CD4-positive, alpha-beta memory T cell (primary cell): ENCODE data around the gene ZMIZ1. TPM values are rescaled to one million over a fixed set of nuclear protein-coding genes. Genes with fewer than 3 reads are reported as not detected.
A peak's percentile ranks its signal among the peaks of the same experiment; 100 is the strongest.

Source experiments
- CTCF ChIA-PET: fragments of 350-600 bp; sonication (Branson Sonifier 250); formaldehyde crosslinking; loops from one replicate; lab custom pipeline; 2021; ENCODE audit warnings: inconsistent platforms; ENCODE audit not compliant: partially characterized antibody; lab: Charles Lee
- POLR2A ChIA-PET: fragments of 350-600 bp; sonication (Branson Sonifier 250); formaldehyde crosslinking; loops from one replicate; lab custom pipeline; 2021; ENCODE audit not compliant: partially characterized antibody; lab: Charles Lee
- DNase-seq, 5 donors: peaks; one replicate each; pipeline versions ENCODE4 v3.0.0 to v3.0.0-alpha.2; 2020 to 2022; ENCODE audit warnings: mixed read lengths in 1 of 5
- H3K27ac ChIP-seq: one replicate; pipeline ENCODE4 v1.7.0; 2013; ENCODE audit warnings: low read depth, low read length
- H3K27me3 ChIP-seq: 2 replicates; pipeline ENCODE4 v1.7.0; 2013; ENCODE audit warnings: mild to moderate bottlenecking, low read length, moderate library complexity; ENCODE audit not compliant: insufficient read depth
- H3K36me3 ChIP-seq: 2 replicates; pipeline ENCODE4 v1.7.0; 2013; ENCODE audit warnings: mild to moderate bottlenecking, low read length, moderate library complexity; ENCODE audit not compliant: insufficient read depth
- H3K4me1 ChIP-seq: 2 replicates; pipeline ENCODE4 v1.7.0; 2013; ENCODE audit warnings: mild to moderate bottlenecking, low read length, moderate library complexity; ENCODE audit not compliant: insufficient read depth
- H3K4me3 ChIP-seq, 2 donors: one replicate each; pipeline ENCODE4 v1.7.0; 2013; ENCODE audit warnings: low read length in 2 of 2, mild to moderate bottlenecking in 1 of 2
- H3K9me3 ChIP-seq, 2 donors: one replicate each; pipeline ENCODE4 v1.7.0; 2013; ENCODE audit warnings: low read length in 2 of 2, control low read depth in 1 of 2; ENCODE audit not compliant: control insufficient read depth in 1 of 2
- H3K27ac Mint-ChIP-seq, 7 donors: one replicate each; pipeline ENCODE4 v1.8.0; 2020 to 2021; ENCODE audit warnings: mixed read lengths in 7 of 7, mild to moderate bottlenecking in 6 of 7, inconsistent platforms in 3 of 7, moderate library complexity in 3 of 7
- H3K27me3 Mint-ChIP-seq, 2 donors: one replicate each; pipeline ENCODE4 v1.8.0; 2020 to 2021; ENCODE audit warnings: mixed read lengths in 2 of 2
- H3K36me3 Mint-ChIP-seq, 2 donors: one replicate each; pipeline ENCODE4 v1.8.0; 2020 to 2021; ENCODE audit warnings: mixed read lengths in 2 of 2, inconsistent platforms in 1 of 2, mild to moderate bottlenecking in 1 of 2
- H3K4me1 Mint-ChIP-seq, 4 donors: one replicate each; pipeline ENCODE4 v1.8.0; 2020 to 2021; ENCODE audit warnings: mixed read lengths in 4 of 4, mild to moderate bottlenecking in 1 of 4
- H3K4me3 Mint-ChIP-seq, 8 donors: one replicate each; pipeline ENCODE4 v1.8.0; 2020 to 2021; ENCODE audit warnings: mixed read lengths in 8 of 8, mild to moderate bottlenecking in 7 of 8, moderate library complexity in 6 of 8, inconsistent platforms in 3 of 8
- H3K9me3 Mint-ChIP-seq, 8 donors: one replicate each; pipeline ENCODE4 v1.8.0; 2020 to 2021; ENCODE audit warnings: mixed read lengths in 8 of 8, mild to moderate bottlenecking in 5 of 8, inconsistent platforms in 3 of 8, moderate library complexity in 1 of 8
- intact Hi-C: fragments of 100-400 bp; cut with micrococcal nuclease; formaldehyde crosslinking; loops from one replicate; pipeline ENCODE4 v1.15.1; 2023
- polyA plus RNA-seq, 2 donors: library from polyadenylated mRNA; unstranded; fragments of 300-500 nt; fragmentation: Illumina TruSeq; gene quantifications; one replicate each; pipeline ENCODE4 v1.2.3, GENCODE V29; 2021
- total RNA-seq, 2 experiments: library from RNA; stranded (reverse); gene quantifications; one replicate each; pipeline ENCODE4 v1.2.3, GENCODE V29; 2021

ZMIZ1 gene
- total and polyA plus RNA-seq, 4 experiments from 2014 or later = 0.58 to 25.4 (median 14.0) TPM

DNA sequence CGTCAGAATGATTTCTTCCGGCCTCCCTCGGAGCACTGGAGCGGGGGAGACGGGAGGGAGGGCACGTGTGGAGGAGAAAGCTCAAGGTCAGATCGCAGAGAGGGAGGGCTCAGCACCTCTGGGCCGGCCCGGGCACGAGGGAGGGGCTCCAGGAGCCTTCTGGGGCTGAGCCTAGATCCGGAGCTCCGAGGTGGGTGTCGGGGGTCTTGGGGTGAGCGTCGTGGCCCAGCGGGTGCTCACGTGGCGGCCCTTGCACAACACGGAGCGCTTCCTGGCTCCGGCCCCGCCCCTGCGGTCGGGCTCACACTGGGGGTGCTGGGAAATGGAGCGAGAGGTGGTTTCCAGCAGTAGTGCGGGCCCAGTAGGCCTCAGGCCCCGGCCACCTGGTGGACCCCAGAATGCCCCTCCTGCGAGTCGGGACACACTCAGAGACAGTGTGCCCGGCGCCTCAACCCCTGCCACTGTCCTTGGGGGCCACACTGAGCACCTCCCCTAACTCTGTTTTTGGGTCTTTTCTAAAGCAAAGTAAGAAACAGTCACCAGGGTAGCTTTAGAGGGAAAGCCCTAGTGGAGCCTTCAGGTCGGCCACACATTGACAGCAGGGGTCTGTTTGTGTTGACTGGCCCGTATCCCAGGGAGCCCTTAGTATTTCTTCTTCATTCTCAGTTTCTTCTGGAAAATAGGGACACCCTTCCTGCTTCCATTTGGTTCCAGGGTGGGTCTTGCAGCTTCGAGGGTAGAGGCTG is 279.3 kb downstream of the ZMIZ1 start:
- Mint-ChIP-seq H3K36me3 (peaks cover 26 to 38% of the 10 kb centered on the region in 2 donors), H3K4me3 (peak overlapping the region; percentile 77 to 84 (median 82)), H3K27me3 (no peaks in the 10 kb centered on the region), H3K4me1 (peaks cover 13 to 32% (median 23%) of the 10 kb centered on the region in 4 donors), H3K27ac (peak overlapping the region; percentile 83 to 95 (median 92)), H3K9me3 (no peaks in the 10 kb centered on the region)
- H3K4me1 ChIP-seq = peaks cover 39% of the 10 kb centered on the region
- intact Hi-C loops = loop anchor here (1.0 kb wide), 7 partner anchors 25 to 1045 kb away; partner anchors contain the start of gene ZCCHC24
- DNase-seq = peak; percentile 64 to 78 (median 70)
- H3K4me3 ChIP-seq = peak overlapping the region; percentile 47 to 79
- H3K9me3 ChIP-seq = no peaks in the 10 kb centered on the region
- peak overlapping the region; percentile 72 for H3K27ac ChIP-seq
- H3K27me3 ChIP-seq = no peaks in the 10 kb centered on the region
- POLR2A ChIA-PET = interaction anchor here (1.1 to 7.0 kb wide), 11 partner anchors 10 to 106 kb away, joined by 3 to 80 read pairs (median 7); partner anchors contain the start of gene ZCCHC24
- CTCF ChIA-PET = interaction anchor here (1.3 to 5.6 kb wide), 15 partner anchors 10 to 122 kb away, joined by 3 to 57 read pairs (median 7); partner anchors contain the start of gene ZCCHC24
- H3K36me3 ChIP-seq = peaks cover 43% of the 10 kb centered on the region

DNA sequence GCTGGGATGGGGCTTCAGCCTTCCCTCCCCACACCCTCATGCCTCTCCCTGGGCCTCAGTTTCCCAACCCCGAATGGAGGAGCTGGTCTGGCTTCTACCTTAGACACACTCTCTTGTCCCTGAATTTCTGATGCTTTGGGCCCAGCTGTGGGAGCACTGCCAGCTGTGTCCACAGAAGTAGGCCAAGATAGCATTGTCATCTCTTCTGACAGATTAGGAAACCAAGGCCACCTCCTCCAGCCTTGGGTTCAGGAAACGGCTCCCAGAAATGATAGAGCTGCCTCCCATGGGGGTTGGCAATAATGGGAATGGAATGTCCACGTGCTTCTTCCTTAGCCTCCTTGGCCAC is 279.8 kb downstream of the ZMIZ1 start:
- Mint-ChIP-seq H3K4me1 (peaks cover 13 to 34% (median 25%) of the 10 kb centered on the region in 4 donors), H3K36me3 (peaks cover 32 to 44% of the 10 kb centered on the region in 2 donors), H3K4me3 (peak overlapping the region; percentile 77 to 84 (median 82)), H3K9me3 (no peaks in the 10 kb centered on the region), H3K27me3 (no peaks in the 10 kb centered on the region), H3K27ac (peak overlapping the region; percentile 83 to 95 (median 92))
- H3K9me3 ChIP-seq = no peaks in the 10 kb centered on the region
- CTCF ChIA-PET = interaction anchor here (1.3 to 5.6 kb wide), 13 partner anchors 10 to 121 kb away, joined by 3 to 57 read pairs (median 7); partner anchors contain the start of gene ZCCHC24
- intact Hi-C loops = loop anchor here (1.0 kb wide), 1 partner anchor 97 kb away; the partner anchor contains the start of gene ZCCHC24
- peak overlapping the region; percentile 72 for H3K27ac ChIP-seq
- H3K4me1 ChIP-seq = peaks cover 34% of the 10 kb centered on the region
- H3K27me3 ChIP-seq = no peaks in the 10 kb centered on the region
- peaks cover 48% of the 10 kb centered on the region for H3K36me3 ChIP-seq
- POLR2A ChIA-PET = interaction anchor here (1.1 to 7.0 kb wide), 9 partner anchors 10 to 107 kb away, joined by 3 to 80 read pairs (median 7); no protein-coding TSS in a partner anchor
- DNase-seq = no peak
- H3K4me3 ChIP-seq = peak overlapping the region; percentile 47 to 79

DNA sequence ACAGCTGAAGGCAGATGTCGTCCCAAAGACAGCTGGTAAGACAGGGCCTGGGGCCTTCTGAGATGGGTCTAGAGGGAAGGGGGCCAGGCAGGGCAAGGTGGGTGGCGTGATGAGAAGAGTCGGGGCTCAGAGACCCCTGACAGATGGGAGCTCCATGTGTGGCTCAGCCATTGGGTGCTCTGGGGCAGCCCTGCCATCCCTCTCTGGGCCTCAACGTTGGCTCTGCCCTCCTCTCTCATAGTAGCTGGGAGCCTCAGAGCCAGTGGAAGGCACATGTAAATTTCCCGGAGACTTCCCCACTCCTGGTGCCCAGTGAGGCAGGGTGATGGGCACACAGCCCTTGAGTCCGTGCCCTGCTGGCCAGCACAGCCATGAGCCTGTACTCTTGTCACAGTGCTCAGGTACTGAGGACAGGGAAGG is 280.3 kb downstream of the ZMIZ1 start:
- ChIA-PET CTCF (interaction anchor here (1.3 to 5.6 kb wide), 12 partner anchors 9 to 121 kb away, joined by 3 to 57 read pairs (median 6); partner anchors contain the start of gene ZCCHC24), POLR2A (interaction anchor here (1.3 to 7.0 kb wide), 6 partner anchors 11 to 107 kb away, joined by 3 to 80 read pairs (median 10); no protein-coding TSS in a partner anchor)
- H3K4me1 ChIP-seq = peaks cover 32% of the 10 kb centered on the region
- Mint-ChIP-seq H3K36me3 (peaks cover 36 to 48% of the 10 kb centered on the region in 2 donors), H3K9me3 (no peaks in the 10 kb centered on the region), H3K27ac (peak overlapping the region; percentile 83 to 95 (median 92)), H3K27me3 (no peaks in the 10 kb centered on the region), H3K4me1 (peaks cover 14 to 34% (median 22%) of the 10 kb centered on the region in 4 donors), H3K4me3 (peak overlapping the region in 7 of 8 donors; percentile 48 to 84 (median 81))
- peaks cover 53% of the 10 kb centered on the region for H3K36me3 ChIP-seq
- H3K27ac ChIP-seq = peak overlapping the region; percentile 72
- intact Hi-C loops = no loop called here
- peak overlapping the region in 1 of 2 donors; percentile 79 for H3K4me3 ChIP-seq
- no peaks in the 10 kb centered on the region for H3K9me3 ChIP-seq
- DNase-seq = no peak
- H3K27me3 ChIP-seq = no peaks in the 10 kb centered on the region

DNA sequence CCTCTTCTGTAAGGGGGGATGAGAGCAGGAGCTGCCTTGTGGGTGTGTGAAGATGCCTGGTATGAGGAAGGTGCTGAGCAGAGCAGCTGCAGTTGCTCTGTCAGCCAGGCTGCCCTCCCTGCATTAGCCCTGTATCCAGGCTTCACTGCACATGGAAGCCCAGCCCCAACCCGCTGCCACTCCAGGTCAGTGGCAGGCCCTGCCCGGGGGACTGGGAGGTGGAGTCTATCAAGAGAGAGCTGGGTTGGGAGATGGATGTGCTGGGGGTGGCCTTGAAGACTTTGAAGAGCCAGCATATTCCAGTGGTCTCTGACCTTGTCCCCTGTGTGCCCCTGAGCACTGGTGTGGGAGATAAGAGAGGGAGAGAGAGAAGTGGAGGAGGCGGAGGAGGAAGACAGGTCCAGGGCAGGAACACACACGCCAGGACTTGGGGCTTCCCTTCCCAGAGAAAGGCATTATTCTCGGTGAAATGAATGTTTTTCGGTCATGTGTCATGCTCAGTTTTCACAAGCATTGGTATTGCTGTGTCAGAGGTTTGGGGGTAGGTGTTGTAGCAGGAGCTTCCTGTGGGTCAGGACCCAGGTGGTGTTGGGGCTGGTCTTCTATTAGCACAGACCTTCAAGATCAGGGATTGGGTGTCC is 281.1 kb downstream of the ZMIZ1 start:
- POLR2A ChIA-PET = interaction anchor here (1.3 to 4.2 kb wide), 2 partner anchors 27 to 32 kb away, joined by 3 to 54 read pairs; no protein-coding TSS in a partner anchor
- Histone ChIP-seq H3K27ac (peak overlapping the region; percentile 72), H3K4me3 (no peak overlapping the region), H3K4me1 (peaks cover 32% of the 10 kb centered on the region), H3K36me3 (peaks cover 55% of the 10 kb centered on the region), H3K27me3 (no peaks in the 10 kb centered on the region), H3K9me3 (no peaks in the 10 kb centered on the region)
- Mint-ChIP-seq H3K36me3 (peaks cover 45 to 56% of the 10 kb centered on the region in 2 donors), H3K4me3 (peak overlapping the region in 3 of 8 donors; percentile 30 to 57 (median 41)), H3K27ac (peak overlapping the region in 5 of 7 donors; percentile 29 to 87 (median 70)), H3K27me3 (no peaks in the 10 kb centered on the region), H3K4me1 (peaks cover 14 to 39% (median 22%) of the 10 kb centered on the region in 4 donors), H3K9me3 (no peaks in the 10 kb centered on the region)
- CTCF ChIA-PET = interaction anchor here (2.0 to 2.6 kb wide), 2 partner anchors 8 to 23 kb away, joined by 7 to 14 read pairs; no protein-coding TSS in a partner anchor
- no peak for DNase-seq
- intact Hi-C loops = no loop called here

DNA sequence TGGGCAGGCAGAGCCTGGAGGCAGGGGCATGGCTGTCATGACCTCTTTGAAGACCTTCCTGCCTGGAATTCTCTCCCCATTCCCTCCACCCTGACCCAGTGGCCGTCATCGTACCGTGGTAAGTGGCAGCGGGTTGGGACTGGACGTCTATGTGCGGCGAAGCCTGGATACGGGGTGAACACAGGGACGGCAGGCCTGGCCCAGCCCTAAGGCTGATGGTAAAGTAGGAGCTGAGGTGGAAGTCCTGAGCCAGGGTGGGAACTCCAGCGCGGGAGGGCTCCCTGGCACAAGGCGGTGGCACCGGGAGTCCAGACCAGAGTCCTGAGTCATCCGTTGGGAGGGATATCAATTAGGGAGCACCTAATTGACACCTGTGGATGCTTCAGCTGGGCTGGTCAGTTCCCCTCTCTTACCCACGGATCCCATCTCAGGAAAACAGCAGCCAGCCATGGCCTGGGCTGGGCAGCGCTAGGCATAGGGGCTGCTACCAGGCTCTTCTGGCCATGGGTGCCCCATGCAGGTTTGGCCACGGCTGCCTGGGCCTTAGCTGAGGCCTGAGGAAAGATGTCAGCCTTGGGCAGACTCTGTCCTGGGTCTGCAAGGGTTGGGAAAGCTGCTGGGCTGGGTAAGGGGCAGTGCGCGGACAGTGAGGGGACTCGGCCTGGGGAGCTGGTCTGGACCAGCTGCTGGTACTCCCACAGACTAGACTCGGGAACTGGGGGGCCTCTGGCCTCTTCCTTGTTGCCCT is 281.8 kb downstream of the ZMIZ1 start:
- DNase-seq = no peak
- Mint-ChIP-seq H3K4me3 (peak overlapping the region in 1 of 8 donors; percentile 30), H3K36me3 (peaks cover 51 to 63% of the 10 kb centered on the region in 2 donors)

DNA sequence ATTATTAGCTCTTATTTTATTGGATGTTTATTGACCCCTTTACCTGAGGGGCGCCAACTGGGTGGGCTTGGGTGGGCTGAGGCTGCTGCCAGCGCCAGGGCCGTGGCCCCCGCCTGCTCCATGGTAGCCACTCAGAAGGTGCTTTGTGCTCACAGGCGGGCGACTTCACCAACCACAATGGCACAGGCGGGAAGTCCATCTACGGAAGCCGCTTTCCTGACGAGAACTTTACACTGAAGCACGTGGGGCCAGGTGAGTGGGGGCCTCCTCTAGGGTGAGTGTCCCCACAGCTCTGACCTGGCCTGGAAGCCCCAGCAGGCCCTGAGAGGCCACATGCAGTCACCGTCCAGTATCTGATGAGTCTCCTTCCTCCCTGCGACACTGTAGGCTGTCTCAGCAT is 282.6 kb downstream of the ZMIZ1 start:
- Mint-ChIP-seq H3K27me3 (no peaks in the 10 kb centered on the region), H3K27ac (peak overlapping the region in 1 of 7 donors; percentile 30), H3K36me3 (peaks cover 58 to 71% of the 10 kb centered on the region in 2 donors), H3K4me1 (peaks cover 16 to 49% (median 26%) of the 10 kb centered on the region in 4 donors), H3K9me3 (no peaks in the 10 kb centered on the region), H3K4me3 (no peak overlapping the region)
- intact Hi-C loops = no loop called here
- DNase-seq = no peak
- ChIA-PET POLR2A (interaction anchor here (1.3 to 1.6 kb wide), 2 partner anchors 33 to 93 kb away, joined by 3 read pairs; no protein-coding TSS in a partner anchor), CTCF (no interaction called here)
- H3K4me3 ChIP-seq = no peak overlapping the region
- peaks cover 55% of the 10 kb centered on the region for H3K36me3 ChIP-seq
- H3K27ac ChIP-seq = no peak overlapping the region
- H3K9me3 ChIP-seq = no peaks in the 10 kb centered on the region
- H3K27me3 ChIP-seq = no peaks in the 10 kb centered on the region
- H3K4me1 ChIP-seq = peaks cover 32% of the 10 kb centered on the region

More for the DNA sequence above, 281.8 kb downstream of the ZMIZ1 start:
- Mint-ChIP-seq H3K4me1 (peaks cover 14 to 46% (median 25%) of the 10 kb centered on the region in 4 donors), H3K9me3 (no peaks in the 10 kb centered on the region), H3K27me3 (no peaks in the 10 kb centered on the region), H3K27ac (peak overlapping the region in 2 of 7 donors; percentile 13 to 70)
- Histone ChIP-seq H3K27ac (no peak overlapping the region), H3K27me3 (no peaks in the 10 kb centered on the region), H3K9me3 (no peaks in the 10 kb centered on the region), H3K36me3 (peaks cover 55% of the 10 kb centered on the region), H3K4me1 (peaks cover 32% of the 10 kb centered on the region), H3K4me3 (no peak overlapping the region)
- intact Hi-C loops = no loop called here
- CTCF ChIA-PET = no interaction called here
- POLR2A ChIA-PET = interaction anchor here (0.6 to 1.6 kb wide), 3 partner anchors 28 to 94 kb away, joined by 3 read pairs; no protein-coding TSS in a partner anchor
